C4-2B (cell line): Measurements from ENCODE around the gene IKBKG.

Source experiments
- H3K27ac ChIP-seq: fragments of 450-650 bp; 2 replicates; pipeline ENCODE4 v1.5.1; 2017
- CTCF ChIP-seq: fragments of 450-650 bp; conservative IDR thresholded peaks from 2 replicates; pipeline ENCODE4 v1.5.1; 2017; ENCODE audit warnings: mild to moderate bottlenecking
- ZFX ChIP-seq: fragments of 450-650 bp; IDR thresholded peaks from 2 replicates; pipeline ENCODE4 v1.6.1; 2017

The IKBKG gene

DNA sequence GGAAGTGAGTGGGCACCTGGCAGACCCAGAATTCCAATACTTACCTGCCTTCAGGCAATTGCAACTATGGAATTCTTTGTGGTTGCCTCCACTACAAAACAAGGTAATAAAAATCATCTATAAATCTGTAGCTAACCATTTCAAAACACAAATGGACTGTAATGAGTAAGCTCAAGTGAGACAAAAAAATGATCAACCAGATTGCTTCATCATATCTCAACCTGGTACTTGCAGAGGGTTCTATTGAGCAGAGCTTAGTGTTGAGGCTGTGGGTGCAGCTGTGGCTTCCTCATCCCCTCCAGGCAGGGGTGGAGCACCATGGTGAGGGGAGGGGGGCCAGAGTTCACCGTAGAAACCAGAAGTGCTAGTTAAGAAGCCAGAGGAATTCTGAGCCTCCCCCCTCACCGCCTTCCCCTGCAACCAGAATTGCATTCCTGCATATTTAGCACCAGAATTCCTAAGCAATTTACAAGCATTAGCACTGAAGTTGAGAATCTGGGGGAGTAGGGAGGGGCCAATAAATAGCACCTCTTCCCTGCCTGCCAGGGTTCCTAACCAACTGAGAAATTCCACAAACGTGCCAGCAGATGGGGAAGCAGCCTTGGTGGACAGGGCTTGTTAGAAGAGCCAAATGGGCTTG lies 49.0 kb downstream of the IKBKG start:
- no peak for TF ChIP-seq CTCF
- TF ChIP-seq ZFX = no peak
- H3K27ac ChIP-seq = no peak overlapping the region

- TF ChIP-seq CTCF = no peak
- no peak for TF ChIP-seq ZFX
- no peak overlapping the region for H3K27ac ChIP-seq
Observed at GRCh38 chrX:154597221-154597620, 49.8 kb downstream of the IKBKG start.

GRCh38 chrX:154598656-154599055 lies 51.2 kb downstream of the IKBKG start:
- no peak overlapping the region for H3K27ac ChIP-seq
- TF ChIP-seq CTCF (no peak), ZFX (no peak)

- H3K27ac ChIP-seq = no peak overlapping the region
- TF ChIP-seq ZFX (no peak), CTCF (no peak)
Observed at GRCh38 chrX:154599531-154599930, 52.1 kb downstream of the IKBKG start.

DNA sequence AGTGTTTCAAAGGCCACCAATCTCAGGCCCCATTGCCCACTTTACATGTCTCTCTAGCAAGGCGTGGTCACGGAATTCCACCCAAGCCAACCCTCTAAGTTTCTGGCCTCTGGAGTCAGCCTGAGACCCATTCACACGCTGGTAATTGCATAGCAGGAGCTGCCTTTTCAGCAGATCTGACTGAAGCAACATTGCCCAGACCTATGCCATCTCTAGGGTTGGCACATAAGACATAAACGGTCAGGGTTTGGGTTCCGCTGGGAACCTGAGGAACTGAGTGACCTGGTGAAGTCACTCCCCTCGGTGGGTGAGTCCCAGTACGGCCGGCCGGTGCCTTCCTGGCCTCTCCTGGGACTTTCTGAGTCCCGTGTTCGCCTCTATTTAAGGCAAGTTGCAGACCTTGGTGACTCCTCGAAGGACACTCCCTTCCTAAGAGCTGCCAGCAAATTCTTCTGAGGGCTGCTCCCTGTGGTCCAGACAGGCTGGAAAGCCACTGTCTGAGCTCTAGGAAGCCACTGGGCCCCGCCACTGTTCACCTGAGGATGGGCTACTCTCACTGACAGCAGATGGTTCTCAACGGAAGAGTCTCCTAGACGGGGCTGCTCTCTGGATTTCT lies 53.4 kb downstream of the IKBKG start:
- TF ChIP-seq ZFX (no peak), CTCF (no peak)
- H3K27ac ChIP-seq = no peak overlapping the region

DNA sequence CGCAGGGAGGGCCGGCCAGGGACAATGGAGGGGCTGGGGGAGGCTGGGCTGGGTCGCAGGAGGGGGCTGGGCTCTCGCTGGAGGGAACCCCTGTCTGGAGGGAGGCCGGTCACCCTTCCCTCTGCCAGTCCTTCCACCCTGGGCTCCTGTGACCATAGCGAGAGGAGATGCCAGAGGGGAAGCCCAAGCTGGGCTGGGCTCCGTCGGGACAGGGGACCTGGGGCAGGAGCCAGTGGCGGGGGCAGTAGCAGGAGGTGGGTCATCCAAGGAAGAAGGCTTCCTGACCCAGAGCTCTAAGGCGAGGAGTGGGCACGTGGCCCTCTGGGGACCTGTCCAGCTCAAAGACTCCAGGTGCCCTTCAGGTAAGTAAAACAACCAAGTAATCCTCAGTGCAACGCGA lies 54.8 kb downstream of the IKBKG start:
- TF ChIP-seq ZFX = no peak
- TF ChIP-seq CTCF = no peak
- no peak overlapping the region for H3K27ac ChIP-seq

DNA sequence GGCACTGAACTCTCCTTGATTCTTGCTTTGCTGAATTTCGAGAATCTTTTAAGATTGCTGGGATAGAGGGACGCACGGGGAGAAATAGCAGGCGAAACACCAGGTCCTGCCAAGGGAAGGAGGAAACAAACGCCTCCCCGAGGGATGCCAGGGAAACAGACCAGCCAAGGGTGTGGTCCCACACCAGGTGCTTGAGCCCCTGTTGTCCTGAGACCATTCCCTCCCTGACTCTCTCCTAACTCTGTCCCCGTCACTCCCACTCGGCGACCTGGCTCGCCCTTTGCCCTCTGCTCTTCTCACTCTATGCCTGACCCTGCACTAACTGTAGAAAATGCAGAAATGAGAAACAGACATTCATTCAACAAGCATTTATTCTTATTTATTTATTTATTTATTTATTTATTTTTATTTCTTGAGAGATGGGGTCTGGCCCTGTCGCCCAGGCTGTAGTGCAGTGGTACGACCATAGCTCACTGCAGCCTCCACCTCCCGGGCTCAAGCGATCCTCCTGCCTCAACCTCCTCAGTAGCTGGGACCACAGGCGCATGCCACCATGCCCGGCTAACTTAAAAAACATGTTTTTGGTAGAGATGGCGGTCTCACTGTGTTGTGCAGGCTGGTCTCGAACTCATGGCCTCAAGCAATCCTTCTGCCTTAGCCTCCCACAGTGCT lies 55.5 kb downstream of the IKBKG start:
- TF ChIP-seq ZFX (no peak), CTCF (no peak)
- H3K27ac ChIP-seq = no peak overlapping the region
